ENCODE data around the gene GARS1. TPM values are rescaled to one million over a fixed set of nuclear protein-coding genes. Genes with fewer than 3 reads are reported as not detected.

The GARS1 gene
- polyA plus RNA-seq, 1 donor from 2014 or later, result 99.1 TPM

- TF ChIP-seq REST (IDR thresholded peaks at IDR 0.05; ENCODE audit: borderline replicate concordance) (no peak), EP300 (conservative IDR thresholded peaks at IDR 0.05; ENCODE audit: poor library complexity, severe bottlenecking) (no peak), MXI1 (conservative IDR thresholded peaks at IDR 0.05; ENCODE audit: poor library complexity, severe bottlenecking) (no peak), POLR2AphosphoS5 (IDR thresholded peaks at IDR 0.05) (no peak), TAF1 (IDR thresholded peaks at IDR 0.05; ENCODE audit: low read depth) (no peak), CTCF (IDR thresholded peaks at IDR 0.05; ENCODE audit: poor library complexity, severe bottlenecking) (no peak), EZH2 (IDR thresholded peaks at IDR 0.05; ENCODE audit: borderline replicate concordance, insufficient read depth, low read length, poor library complexity, severe bottlenecking) (no peak), SMC3 (conservative IDR thresholded peaks at IDR 0.05; ENCODE audit: poor library complexity) (no peak), RAD21 (conservative IDR thresholded peaks at IDR 0.05) (no peak)
- H2AFZ ChIP-seq (ENCODE audit: low read depth, low read length), result no peak overlapping the region
- no peaks in the 10 kb centered on the region for H3K9me2 ChIP-seq (ENCODE audit: insufficient read depth, low read length)
- H4K20me1 ChIP-seq (ENCODE audit: insufficient read depth), result no peaks in the 10 kb centered on the region
- peaks cover 8% of the 10 kb centered on the region for H3K36me3 ChIP-seq (ENCODE audit: insufficient read depth, low read length)
- H3F3A ChIP-seq (ENCODE audit: insufficient read depth, low read length, poor library complexity, severe bottlenecking), result no peaks in the 10 kb centered on the region
- no peaks in the 10 kb centered on the region for H3K9me3 ChIP-seq (ENCODE audit: low read length)
- H3K4me3 ChIP-seq (ENCODE audit: low read length), result no peak overlapping the region
- H3K79me2 ChIP-seq (replicated peaks; ENCODE audit: insufficient read depth, low read length), result no peaks in the 10 kb centered on the region
- no peak overlapping the region for H3K4me2 ChIP-seq (ENCODE audit: low read length)
- no peak overlapping the region for H3K27ac ChIP-seq (ENCODE audit: low read length)
- no peak overlapping the region for H3K9ac ChIP-seq (ENCODE audit: low read length)
- H3K27me3 ChIP-seq (ENCODE audit: insufficient read depth, low read depth, low read length), result no peaks in the 10 kb centered on the region
Measured at GRCh38 chr7:30630986-30631385, 36.3 kb downstream of the GARS1 start.

GRCh38 chr7:30633223-30633622, 38.5 kb downstream of the GARS1 start:
- Histone ChIP-seq H3K4me3 (ENCODE audit: low read length) (no peak overlapping the region), H3K9ac (ENCODE audit: low read length) (no peak overlapping the region), H3K4me2 (ENCODE audit: low read length) (no peak overlapping the region), H3K27me3 (ENCODE audit: insufficient read depth, low read depth, low read length) (no peaks in the 10 kb centered on the region), H3F3A (ENCODE audit: insufficient read depth, low read length, poor library complexity, severe bottlenecking) (no peaks in the 10 kb centered on the region), H3K79me2 (replicated peaks; ENCODE audit: insufficient read depth, low read length) (no peaks in the 10 kb centered on the region), H2AFZ (ENCODE audit: low read depth, low read length) (no peak overlapping the region), H3K27ac (ENCODE audit: low read length) (no peak overlapping the region), H4K20me1 (ENCODE audit: insufficient read depth) (no peaks in the 10 kb centered on the region), H3K9me3 (ENCODE audit: low read length) (no peaks in the 10 kb centered on the region), H3K36me3 (ENCODE audit: insufficient read depth, low read length) (peaks cover 5% of the 10 kb centered on the region), H3K9me2 (ENCODE audit: insufficient read depth, low read length) (no peaks in the 10 kb centered on the region)
- TF ChIP-seq TAF1 (IDR thresholded peaks at IDR 0.05; ENCODE audit: low read depth), result no peak
- no peak for TF ChIP-seq SMC3 (conservative IDR thresholded peaks at IDR 0.05; ENCODE audit: poor library complexity)
- TF ChIP-seq REST (IDR thresholded peaks at IDR 0.05; ENCODE audit: borderline replicate concordance), result no peak
- TF ChIP-seq MXI1 (conservative IDR thresholded peaks at IDR 0.05; ENCODE audit: poor library complexity, severe bottlenecking), result no peak
- TF ChIP-seq EP300 (conservative IDR thresholded peaks at IDR 0.05; ENCODE audit: poor library complexity, severe bottlenecking), result no peak
- no peak for TF ChIP-seq EZH2 (IDR thresholded peaks at IDR 0.05; ENCODE audit: borderline replicate concordance, insufficient read depth, low read length, poor library complexity, severe bottlenecking)
- TF ChIP-seq POLR2AphosphoS5 (IDR thresholded peaks at IDR 0.05), result no peak
- no peak for TF ChIP-seq CTCF (IDR thresholded peaks at IDR 0.05; ENCODE audit: poor library complexity, severe bottlenecking)
- no peak for TF ChIP-seq RAD21 (conservative IDR thresholded peaks at IDR 0.05)
